GM12872 (cell line): ENCODE data around the gene MICU1.

Experiments used
- CTCF ChIP-seq: IDR thresholded peaks from 3 replicates; pipeline ENCODE4 v1.5.1; 2011; ENCODE audit warnings: low read depth, mild to moderate bottlenecking, low read length, moderate library complexity; ENCODE audit not compliant: insufficient read depth

MICU1 gene

GRCh38 chr10:72449941-72450441 is 175.9 kb downstream of the MICU1 start:
- no peak for TF ChIP-seq CTCF

- no peak for TF ChIP-seq CTCF
These were observed 180.0 kb downstream of the MICU1 start for GRCh38 chr10:72445851-72446250.

GRCh38 chr10:72435570-72435969 is 190.3 kb downstream of the MICU1 start:
- TF ChIP-seq CTCF: no peak

GRCh38 chr10:72429931-72430330 is 195.9 kb downstream of the MICU1 start:
- TF ChIP-seq CTCF: no peak

DNA sequence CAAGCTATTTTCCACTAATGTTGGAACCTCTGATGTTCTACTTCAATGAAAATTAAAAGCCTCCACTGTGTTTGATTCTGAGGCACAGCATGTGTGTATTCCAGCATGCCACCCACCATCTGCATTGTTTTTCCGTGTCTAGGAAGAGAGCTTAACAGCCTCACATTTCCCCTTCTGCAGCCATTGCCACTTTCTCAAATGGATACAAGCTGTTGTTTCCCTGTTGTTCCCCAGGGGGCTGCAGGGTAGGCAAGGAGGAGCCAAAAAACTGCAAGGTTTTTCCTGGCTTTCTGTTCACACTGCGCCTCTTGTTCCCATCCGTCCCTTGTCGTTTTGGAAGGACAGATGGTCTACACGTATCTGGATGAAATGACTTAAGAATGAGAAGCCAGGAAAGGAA is 198.9 kb downstream of the MICU1 start:
- TF ChIP-seq CTCF: no peak

DNA sequence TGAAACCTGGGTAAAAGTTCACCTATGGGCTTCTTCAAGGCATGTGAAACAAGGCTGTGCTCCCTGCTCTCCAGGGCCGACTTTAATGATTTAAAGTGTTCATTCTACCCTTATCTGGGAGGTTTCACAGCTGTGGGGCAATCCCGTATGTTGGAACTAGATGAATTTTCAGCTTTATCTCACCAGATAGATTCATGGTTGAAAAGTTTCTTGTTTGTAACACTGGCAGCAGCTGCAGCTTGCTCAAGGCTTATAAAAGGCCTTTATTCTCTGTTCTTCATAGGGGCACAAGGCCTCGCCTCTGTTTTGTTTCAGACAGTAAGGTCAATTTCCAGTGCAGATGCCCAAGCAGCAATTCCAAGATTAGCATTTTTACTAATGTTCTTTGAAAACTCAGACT is 200.7 kb downstream of the MICU1 start:
- no peak for TF ChIP-seq CTCF

DNA sequence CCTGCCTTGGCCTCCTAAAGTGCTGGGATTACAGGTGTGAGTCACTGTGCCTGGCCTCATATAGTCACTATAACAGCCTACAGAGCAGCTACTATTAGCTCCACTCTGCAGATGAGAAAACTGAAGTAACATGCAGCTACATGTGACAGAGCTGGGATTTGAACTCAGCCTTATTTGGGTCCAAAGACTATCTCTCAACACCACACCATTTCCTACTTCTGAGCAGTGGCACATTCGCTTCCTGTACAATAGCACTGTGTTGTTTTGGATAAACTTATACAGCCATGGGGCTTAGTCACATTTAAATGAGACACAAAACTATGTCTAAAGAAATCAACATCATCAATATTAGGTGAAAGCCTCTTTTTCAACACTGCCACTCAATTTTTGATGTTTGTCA is 201.3 kb downstream of the MICU1 start:
- no peak for TF ChIP-seq CTCF

DNA sequence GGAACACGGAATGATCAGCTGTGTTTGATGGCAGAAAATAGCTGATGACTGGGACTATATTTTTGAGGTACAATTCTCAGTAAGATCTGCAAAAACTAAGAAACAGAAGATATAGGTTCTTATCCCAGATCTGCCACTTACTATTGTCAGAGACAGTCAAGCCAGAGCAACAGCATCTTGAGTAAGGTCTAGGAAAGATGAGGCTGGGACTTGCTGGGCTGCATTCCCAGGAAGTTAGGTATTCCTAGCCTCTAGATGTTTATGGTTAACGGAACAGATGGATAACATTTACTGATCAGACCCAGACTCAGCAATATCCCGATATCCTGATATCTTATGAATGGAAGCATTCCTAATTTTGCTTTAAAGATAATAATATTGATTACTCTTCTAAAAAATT is 202.5 kb downstream of the MICU1 start:
- TF ChIP-seq CTCF: no peak
